Stimulated activated CD8-positive, alpha-beta memory T cell treated with anti-CD3 and anti-CD28 coated beads, Interleukin-7, amount 100 ng/mL, for 4 hours (primary cell): ENCODE data around the gene ATRNL1.

ENCODE experiments used
- DNase-seq, 2 donors: peaks; one replicate each; pipeline ENCODE4 v3.0.0-alpha.2; 2020; ENCODE audit warnings: low read depth in 2 of 2

The ATRNL1 gene

DNA sequence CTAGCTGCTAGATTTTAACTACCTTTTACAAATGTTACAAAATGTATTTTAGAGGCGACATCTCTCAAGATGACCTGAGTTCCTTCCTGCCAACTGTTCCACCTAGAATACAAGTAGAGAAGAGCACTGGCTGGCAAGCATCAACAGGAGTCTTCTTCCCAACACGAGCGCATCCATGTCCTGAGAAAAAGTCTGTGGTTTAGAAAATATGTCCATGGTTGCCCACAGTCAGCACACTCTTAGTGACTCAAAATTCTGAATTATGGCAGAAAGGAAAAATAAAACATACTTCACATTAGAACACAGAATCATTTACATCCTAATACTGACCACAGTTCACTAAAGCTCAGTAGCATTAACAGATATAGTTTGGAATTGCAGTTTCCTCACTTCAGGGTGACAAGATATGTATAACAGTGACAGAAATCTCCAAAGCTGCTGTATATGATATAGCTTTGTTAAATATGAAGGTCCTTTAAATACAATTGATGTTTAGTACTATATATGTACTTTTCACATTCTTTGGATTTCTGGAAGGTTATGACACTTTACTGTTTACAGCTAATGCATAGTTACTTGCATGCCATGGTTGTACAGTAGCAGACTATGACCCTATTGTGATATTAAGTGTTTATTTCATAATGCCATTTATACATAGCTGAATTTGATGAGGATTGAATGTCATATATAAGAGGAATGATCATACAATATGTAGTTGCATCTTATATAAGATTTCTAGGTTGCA, 852.7 kb downstream of the ATRNL1 start:
- DNase-seq = no peak

DNA sequence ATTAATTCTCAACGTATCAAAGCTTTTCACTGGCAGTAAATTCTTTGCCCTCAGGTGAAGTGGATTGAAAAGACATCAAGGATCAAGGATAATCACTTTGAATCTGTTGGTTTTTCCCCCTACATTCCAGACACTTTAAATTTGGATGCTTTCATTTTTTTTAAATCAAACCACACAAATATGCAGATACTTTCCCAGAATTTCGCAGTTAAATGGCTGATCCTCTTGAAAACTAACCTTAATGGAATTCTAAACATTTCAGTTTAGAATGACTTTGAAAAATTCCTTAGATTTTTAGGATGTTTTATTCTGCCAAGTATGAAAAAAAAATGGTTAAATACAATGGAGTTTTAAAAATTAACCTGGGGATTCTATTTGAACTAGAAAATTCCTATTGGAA, 853.9 kb downstream of the ATRNL1 start:
- no peak for DNase-seq

- no peak for DNase-seq
These were observed 855.3 kb downstream of the ATRNL1 start for GRCh38 chr10:115948465-115948864.

- DNase-seq = no peak
These were observed 856.2 kb downstream of the ATRNL1 start for GRCh38 chr10:115949282-115949844.

DNA sequence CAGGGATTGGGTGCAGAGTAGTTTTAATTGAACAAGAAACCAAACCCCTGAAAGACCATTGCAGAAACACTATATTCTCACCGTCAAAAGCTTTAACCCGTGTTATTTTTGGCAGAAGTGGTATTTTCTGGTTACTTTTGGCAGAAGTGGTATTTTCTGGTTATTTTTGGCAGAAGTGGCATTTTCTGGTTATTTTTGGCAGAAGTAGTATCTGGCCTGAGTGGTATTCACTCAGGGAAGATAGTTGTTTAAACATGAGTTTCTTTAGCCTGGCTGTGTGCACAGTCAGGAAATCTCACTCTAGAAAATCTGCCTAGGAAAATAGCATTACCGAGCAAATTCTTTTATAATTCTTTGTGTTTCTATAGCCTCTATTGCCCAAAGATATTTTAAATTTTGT, 857.2 kb downstream of the ATRNL1 start:
- DNase-seq = no peak

DNA sequence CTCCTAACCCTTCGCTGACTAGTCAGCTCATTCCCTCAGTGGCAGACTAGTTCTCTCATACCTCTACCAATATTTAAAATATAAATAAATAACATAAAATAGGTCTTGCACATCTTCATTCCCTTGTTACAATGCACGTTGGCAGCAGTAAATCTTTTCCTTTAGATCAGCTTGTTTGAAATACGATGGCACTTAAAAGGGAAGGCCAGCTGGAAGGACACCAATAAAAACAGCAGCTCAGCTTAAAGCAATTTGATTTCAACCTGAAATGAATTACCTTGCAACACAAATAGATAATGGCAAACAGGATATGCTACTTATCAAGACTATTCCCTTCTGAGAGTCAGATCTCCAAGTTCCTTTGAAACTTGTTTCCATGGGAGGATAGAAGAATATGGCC, 858.1 kb downstream of the ATRNL1 start:
- no peak for DNase-seq

- no peak for DNase-seq
These were observed 860.1 kb downstream of the ATRNL1 start for GRCh38 chr10:115953281-115953680.

- no peak for DNase-seq
These were observed 860.8 kb downstream of the ATRNL1 start for GRCh38 chr10:115953968-115954367.

GRCh38 chr10:115956225-115957011, 863.3 kb downstream of the ATRNL1 start:
- no peak for DNase-seq

- no peak for DNase-seq
These were observed 863.8 kb downstream of the ATRNL1 start for GRCh38 chr10:115957012-115957399.

DNA sequence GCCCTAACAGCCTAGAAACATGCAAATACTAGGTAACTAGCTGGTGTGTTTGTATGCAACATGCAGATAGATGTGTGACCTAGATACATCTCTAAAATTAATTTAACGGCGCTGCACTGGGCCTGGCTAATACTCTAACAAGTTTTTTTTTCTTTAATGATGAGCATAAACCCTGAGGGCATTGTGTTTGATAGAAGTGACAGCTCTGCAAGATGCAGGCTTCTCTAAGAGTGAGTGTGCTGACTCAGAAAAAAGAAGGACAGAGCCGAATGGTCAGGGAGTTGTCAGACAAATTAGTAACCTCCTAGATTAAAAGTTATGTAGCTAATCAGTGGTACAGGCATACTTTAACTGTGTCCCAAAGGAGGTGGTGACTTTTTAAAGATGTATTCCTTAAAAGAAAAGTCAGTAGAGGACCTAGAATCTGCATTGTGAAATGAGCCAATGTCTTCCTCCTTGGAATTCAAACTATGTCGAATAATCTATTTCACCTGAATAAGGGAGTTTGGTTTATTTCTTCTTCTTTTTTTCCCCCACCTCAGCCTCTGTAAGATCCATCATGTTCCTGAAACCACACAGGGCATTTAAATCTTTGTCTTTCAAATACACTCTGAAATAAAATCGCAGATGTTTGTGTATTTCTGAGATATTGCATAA, 864.7 kb downstream of the ATRNL1 start:
- DNase-seq = no peak

GRCh38 chr10:115963848-115964247, 870.7 kb downstream of the ATRNL1 start:
- DNase-seq = no peak

- no peak for DNase-seq
These were observed 871.7 kb downstream of the ATRNL1 start for GRCh38 chr10:115964827-115965226.

GRCh38 chr10:115965376-115965775, 872.2 kb downstream of the ATRNL1 start:
- no peak for DNase-seq

DNA sequence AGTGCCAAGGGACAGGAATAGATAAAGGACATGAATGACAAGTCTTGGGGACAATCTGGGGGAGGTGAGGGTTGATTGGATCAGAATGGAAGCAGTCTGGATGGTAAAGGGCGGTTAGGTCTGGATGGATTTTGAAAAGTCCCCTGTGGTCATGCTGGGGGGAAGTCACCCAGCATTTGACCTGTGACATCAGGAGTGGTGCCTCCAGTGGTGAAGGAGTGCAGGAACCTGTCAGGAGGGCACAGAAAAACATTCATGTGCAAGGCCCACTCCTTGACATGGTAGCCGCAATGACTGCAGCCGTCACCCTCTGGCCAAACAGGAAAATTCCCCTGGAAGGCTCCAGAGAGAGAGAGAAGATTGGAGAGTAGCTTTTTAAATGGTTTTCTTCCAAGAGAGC, 875.1 kb downstream of the ATRNL1 start:
- DNase-seq = no peak

DNA sequence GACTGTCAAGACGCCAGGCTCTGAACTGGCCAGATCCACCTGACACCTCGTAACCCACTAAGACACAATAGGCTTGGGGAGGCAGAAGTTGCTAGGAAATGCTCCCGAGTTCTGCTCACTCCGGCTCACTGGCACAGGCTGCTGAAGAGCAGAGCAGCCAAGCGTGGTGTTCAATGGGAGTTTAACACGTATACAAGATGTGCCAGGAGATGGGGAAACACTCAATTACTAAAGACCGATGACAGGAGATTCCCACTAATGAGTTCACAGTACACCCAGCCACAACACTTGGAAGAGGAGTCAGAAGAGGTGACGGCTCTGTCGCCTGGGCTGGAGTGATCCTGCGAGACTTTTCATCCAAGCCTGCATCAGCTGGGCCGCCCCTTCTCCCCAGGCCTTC, 876.4 kb downstream of the ATRNL1 start:
- no peak for DNase-seq

- DNase-seq = no peak
These were observed 878.8 kb downstream of the ATRNL1 start for GRCh38 chr10:115971921-115972320.

DNA sequence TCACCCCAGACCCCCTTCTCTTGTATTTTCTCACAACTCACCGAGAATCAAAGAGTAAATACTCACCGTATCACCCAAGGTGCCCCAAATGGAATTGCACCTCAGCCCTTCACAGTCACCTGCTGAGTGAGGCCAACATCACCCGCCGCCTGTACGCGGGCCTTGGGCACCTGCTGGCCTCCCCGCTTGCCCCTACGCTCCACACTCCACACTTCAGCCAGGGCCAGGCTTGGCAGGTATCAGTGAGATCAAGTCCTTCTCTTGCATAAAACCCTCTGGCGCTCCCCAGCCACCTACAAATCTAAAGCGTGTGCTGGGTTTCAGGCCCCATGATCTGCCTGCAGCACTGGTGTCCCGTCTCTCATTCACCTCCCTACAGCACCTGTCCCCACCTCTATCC, 879.3 kb downstream of the ATRNL1 start:
- DNase-seq = no peak

- no peak for DNase-seq
These were observed 881.2 kb downstream of the ATRNL1 start for GRCh38 chr10:115974351-115974750.

- no peak for DNase-seq
These were observed 881.8 kb downstream of the ATRNL1 start for GRCh38 chr10:115974816-115975430.

DNA sequence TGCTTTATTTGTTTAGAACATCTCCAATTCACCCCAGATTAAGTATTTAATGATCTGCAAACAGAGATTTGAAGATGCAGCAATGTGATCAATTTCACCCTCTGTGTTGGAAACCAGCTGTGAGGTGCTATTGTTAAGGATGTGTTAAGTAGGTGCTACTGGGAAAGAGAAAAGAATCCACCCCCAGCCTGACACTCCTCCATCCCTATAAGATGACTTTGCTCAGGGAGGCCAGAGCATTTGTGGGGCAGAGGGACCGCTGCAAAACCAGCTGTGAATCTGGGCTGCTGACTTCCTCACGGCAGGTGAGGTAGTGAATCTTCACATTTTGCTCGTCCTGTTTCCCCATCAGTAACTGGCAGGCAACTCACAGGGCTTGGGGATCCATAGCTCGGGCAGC, 882.3 kb downstream of the ATRNL1 start:
- DNase-seq = no peak

DNA sequence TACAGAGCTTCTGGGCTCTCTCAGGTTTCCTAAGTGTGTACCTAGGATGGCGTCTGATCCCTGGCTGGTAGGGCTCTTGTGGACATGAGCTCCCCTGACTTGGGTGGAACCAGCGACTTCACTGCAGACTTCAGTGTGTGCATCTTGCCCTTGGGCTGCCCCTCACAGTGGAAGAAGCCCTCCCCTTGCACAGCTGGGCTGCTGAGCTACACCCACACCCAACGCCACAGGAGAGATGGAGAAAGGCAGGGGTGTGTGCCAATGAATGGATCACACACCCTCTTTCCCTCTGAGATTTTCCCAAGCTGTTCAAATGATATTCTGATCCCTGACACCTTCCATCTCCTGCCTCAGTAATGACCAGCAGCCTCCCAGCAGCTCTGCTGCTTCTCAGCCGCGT, 883.2 kb downstream of the ATRNL1 start:
- no peak for DNase-seq
